HEK293 (cell line): ENCODE data around the gene KLF13.

Experiments
- CTCF ChIA-PET: fragments of 350-600 bp; formaldehyde crosslinking; extraction: SDS; loops from one replicate; lab custom pipeline; 2021; ENCODE audit warnings: antibody characterized with exemption; lab: Yijun Ruan, JAX
- POLR2A ChIA-PET: fragments of 300-600 bp; formaldehyde crosslinking; extraction: SDS; loops from one replicate; lab custom pipeline; 2020; ENCODE audit warnings: antibody characterized with exemption, inconsistent platforms; lab: Yijun Ruan, JAX
- H3K27ac ChIP-seq: fragments of 200-500 bp; sonication (Bioruptor generic); 2 replicates; pipeline ENCODE4 v1.5.1; 2014; ENCODE audit warnings: low read depth, low read length, control low read depth, inconsistent platforms; ENCODE audit errors: extremely low read depth
- H3K36me3 ChIP-seq, 2 experiments: fragments of 200-500 bp in 1 of 2; sonication (Bioruptor generic) in 1 of 2; 1 replicate in 1 of 2; 2 replicates in 1 of 2; pipeline ENCODE4 v1.5.1; 2014 to 2017; ENCODE audit warnings: inconsistent platforms in 2 of 2, low read length in 2 of 2; ENCODE audit not compliant: control insufficient read depth in 2 of 2, insufficient read depth in 1 of 2
- H3K4me1 ChIP-seq: fragments of 200-500 bp; sonication (Bioruptor generic); 2 replicates; pipeline ENCODE4 v1.5.1; 2014; ENCODE audit warnings: mild to moderate bottlenecking, low read length, inconsistent platforms; ENCODE audit not compliant: control insufficient read depth, insufficient read depth
- H3K4me3 ChIP-seq: 2 replicates; pipeline ENCODE4 v1.5.1; 2011; ENCODE audit warnings: low read depth, mild to moderate bottlenecking, control low read depth, low read length, moderate library complexity
- H3K9me3 ChIP-seq: fragments of 200-500 bp; sonication (Bioruptor generic); 2 replicates; pipeline ENCODE4 v1.5.1; 2014; ENCODE audit warnings: low read depth, low read length, inconsistent platforms; ENCODE audit not compliant: control insufficient read depth, insufficient read depth
- BCL11B ChIP-seq: fragments of 450-650 bp; formaldehyde crosslinking; IDR thresholded peaks from 2 replicates; pipeline ENCODE4 v1.5.1; 2016; ENCODE audit warnings: low read depth, missing biosample characterization, missing genetic modification characterization
- HOXC10 ChIP-seq: sonication (generic); formaldehyde crosslinking; IDR thresholded peaks from 2 replicates; pipeline ENCODE4 v1.8.1; 2023; ENCODE audit warnings: mild to moderate bottlenecking, missing genetic modification reagents
- HOXD13 ChIP-seq: sonication (generic); formaldehyde crosslinking; IDR thresholded peaks from 2 replicates; pipeline ENCODE4 v1.8.0; 2022; ENCODE audit warnings: missing genetic modification reagents, borderline replicate concordance
- IKZF3 ChIP-seq: fragments of 450-650 bp; IDR thresholded peaks from 2 replicates; pipeline ENCODE4 v1.5.0; 2018; ENCODE audit warnings: missing biosample characterization, mild to moderate bottlenecking, missing genetic modification characterization, moderate library complexity
- MYNN ChIP-seq: fragments of 450-650 bp; formaldehyde crosslinking; IDR thresholded peaks from 2 replicates; pipeline ENCODE4 v1.5.1; 2016; ENCODE audit warnings: missing biosample characterization, missing genetic modification characterization, borderline replicate concordance
- SCRT1 ChIP-seq: fragments of 450-650 bp; formaldehyde crosslinking; IDR thresholded peaks from 2 replicates; pipeline ENCODE4 v1.5.1; 2016; ENCODE audit warnings: missing biosample characterization, missing genetic modification characterization, borderline replicate concordance
- SP3 ChIP-seq: fragments of 450-650 bp; formaldehyde crosslinking; IDR thresholded peaks from 2 replicates; pipeline ENCODE4 v1.5.1; 2016; ENCODE audit warnings: missing biosample characterization, missing genetic modification characterization
- YY1 ChIP-seq: fragments of 450-650 bp; formaldehyde crosslinking; IDR thresholded peaks from 2 replicates; pipeline ENCODE4 v1.5.1; 2018; ENCODE audit warnings: missing biosample characterization, missing genetic modification characterization
- ZEB2 ChIP-seq: fragments of 450-650 bp; formaldehyde crosslinking; IDR thresholded peaks from 2 replicates; pipeline ENCODE4 v1.5.1; 2016; ENCODE audit warnings: missing biosample characterization, missing genetic modification characterization
- ZFP37 ChIP-seq: fragments of 450-650 bp; formaldehyde crosslinking; IDR thresholded peaks from 2 replicates; pipeline ENCODE4 v1.5.1; 2016; ENCODE audit warnings: missing biosample characterization, missing genetic modification characterization
- ZNF133 ChIP-seq: fragments of 450-650 bp; formaldehyde crosslinking; IDR thresholded peaks from 2 replicates; pipeline ENCODE4 v1.5.1; 2016; ENCODE audit warnings: missing biosample characterization, missing genetic modification characterization
- ZNF155 ChIP-seq: fragments of 450-650 bp; formaldehyde crosslinking; IDR thresholded peaks from 2 replicates; pipeline ENCODE4 v1.5.1; 2016; ENCODE audit warnings: missing biosample characterization, missing genetic modification characterization
- ZNF211 ChIP-seq: fragments of 450-650 bp; formaldehyde crosslinking; IDR thresholded peaks from 2 replicates; pipeline ENCODE4 v1.5.1; 2016; ENCODE audit warnings: low read depth, missing biosample characterization, missing genetic modification characterization
- ZNF223 ChIP-seq: fragments of 450-650 bp; formaldehyde crosslinking; IDR thresholded peaks from 2 replicates; pipeline ENCODE4 v1.5.1; 2016; ENCODE audit warnings: missing biosample characterization, missing genetic modification characterization
- ZNF274 ChIP-seq, 2 experiments: fragments of 200-500 bp in 1 of 2; fragments of 450-650 bp in 1 of 2; sonication (Bioruptor generic) in 1 of 2; formaldehyde crosslinking in 1 of 2; IDR thresholded peaks; 2 replicates each; pipeline versions ENCODE4 v1.5.1 to v1.6.1; 2014 to 2016; ENCODE audit warnings: borderline replicate concordance in 1 of 2, inconsistent platforms in 1 of 2, low read length in 1 of 2, missing biosample characterization in 1 of 2, missing genetic modification characterization in 1 of 2
- ZNF280C ChIP-seq: fragments of 450-650 bp; formaldehyde crosslinking; IDR thresholded peaks from 2 replicates; pipeline ENCODE4 v1.5.1; 2016; ENCODE audit warnings: missing biosample characterization, missing genetic modification characterization
- ZNF354C ChIP-seq: fragments of 450-650 bp; formaldehyde crosslinking; IDR thresholded peaks from 2 replicates; pipeline ENCODE4 v1.5.1; 2016; ENCODE audit warnings: missing biosample characterization, missing genetic modification characterization, low read depth, borderline replicate concordance
- ZNF433 ChIP-seq: fragments of 450-650 bp; formaldehyde crosslinking; IDR thresholded peaks from 2 replicates; pipeline ENCODE4 v1.5.1; 2016; ENCODE audit warnings: missing biosample characterization, missing genetic modification characterization, low read depth
- ZNF514 ChIP-seq: fragments of 450-650 bp; formaldehyde crosslinking; IDR thresholded peaks from 2 replicates; pipeline ENCODE4 v1.5.1; 2016; ENCODE audit warnings: missing biosample characterization, missing genetic modification characterization
- ZNF521 ChIP-seq: fragments of 450-650 bp; formaldehyde crosslinking; IDR thresholded peaks from 2 replicates; pipeline ENCODE4 v1.5.1; 2017; ENCODE audit warnings: missing biosample characterization, mild to moderate bottlenecking, missing genetic modification characterization
- ZNF549 ChIP-seq: fragments of 450-650 bp; IDR thresholded peaks from 2 replicates; pipeline ENCODE4 v1.5.1; 2018; ENCODE audit warnings: missing biosample characterization, missing genetic modification characterization, mild to moderate bottlenecking, inconsistent platforms, moderate library complexity
- ZNF558 ChIP-seq: fragments of 450-650 bp; formaldehyde crosslinking; IDR thresholded peaks from 2 replicates; pipeline ENCODE4 v1.5.1; 2016; ENCODE audit warnings: missing biosample characterization, missing genetic modification characterization
- ZNF621 ChIP-seq: fragments of 450-650 bp; formaldehyde crosslinking; IDR thresholded peaks from 2 replicates; pipeline ENCODE4 v1.5.1; 2017; ENCODE audit warnings: missing biosample characterization, missing genetic modification characterization
- ZNF670 ChIP-seq: fragments of 450-650 bp; formaldehyde crosslinking; IDR thresholded peaks from 2 replicates; pipeline ENCODE4 v1.5.1; 2016; ENCODE audit warnings: missing biosample characterization, missing genetic modification characterization, low read depth
- ZNF704 ChIP-seq: fragments of 450-650 bp; formaldehyde crosslinking; IDR thresholded peaks from 2 replicates; pipeline ENCODE4 v1.5.1; 2016; ENCODE audit warnings: missing biosample characterization, missing genetic modification characterization
- ZNF707 ChIP-seq: fragments of 450-650 bp; formaldehyde crosslinking; IDR thresholded peaks from 2 replicates; pipeline ENCODE4 v1.5.1; 2016; ENCODE audit warnings: missing biosample characterization, missing genetic modification characterization
- ZNF792 ChIP-seq: fragments of 450-650 bp; formaldehyde crosslinking; IDR thresholded peaks from 2 replicates; pipeline ENCODE4 v1.5.1; 2016; ENCODE audit warnings: missing biosample characterization, missing genetic modification characterization
- TF ChIP-seq, protein P1 (sequence below): fragments of 450-650 bp; formaldehyde crosslinking; IDR thresholded peaks from 2 replicates; pipeline ENCODE4 v1.5.1; 2017; ENCODE audit warnings: missing biosample characterization, mild to moderate bottlenecking, missing genetic modification characterization, moderate library complexity
- TF ChIP-seq, protein P2 (sequence below): fragments of 450-650 bp; formaldehyde crosslinking; IDR thresholded peaks from 2 replicates; pipeline ENCODE4 v1.5.1; 2016; ENCODE audit warnings: missing biosample characterization, missing genetic modification characterization
- TF ChIP-seq, protein P3 (sequence below): fragments of 450-650 bp; formaldehyde crosslinking; IDR thresholded peaks from 2 replicates; pipeline ENCODE4 v1.5.1; 2017; ENCODE audit warnings: missing biosample characterization, missing genetic modification characterization

The KLF13 gene

DNA sequence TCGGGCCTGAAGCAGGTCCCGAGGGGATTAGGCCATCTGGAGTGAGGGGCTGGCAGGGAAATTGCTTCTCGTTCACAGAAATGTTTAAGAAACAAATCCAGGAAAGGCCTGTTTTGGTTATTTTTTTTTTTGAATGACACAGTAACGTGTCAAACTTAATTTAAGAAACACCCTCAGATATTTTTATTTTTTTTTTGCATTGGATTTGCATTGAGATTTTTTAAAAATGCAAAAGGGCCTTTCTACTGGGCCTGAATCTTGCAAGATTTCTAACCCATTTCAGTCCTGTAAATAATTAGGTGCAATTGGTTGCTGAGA is 25.0 kb upstream of the KLF13 start:
- CTCF ChIA-PET, result no interaction called here
- Histone ChIP-seq H3K9me3 (no peaks in the 10 kb centered on the region), H3K36me3 (no peaks in the 10 kb centered on the region), H3K4me3 (no peak overlapping the region), H3K27ac (no peak overlapping the region), H3K4me1 (no peaks in the 10 kb centered on the region; the same call in 1 of the 2 replicates)
- TF ChIP-seq ZNF223 (tag by site-specific recombination) (no peak), MYNN (tag by site-specific recombination) (no peak), ZNF514 (tag by site-specific recombination) (no peak), ZNF280C (no peak), ZNF433 (no peak), SP3 (tag by site-specific recombination) (no peak), ZNF521 (tag by site-specific recombination) (no peak), HOXD13 (CRISPR knock-in tag) (no peak), ZEB2 (tag by site-specific recombination) (no peak), ZNF274 (IDR thresholded peaks at IDR 0.05; ENCODE audit: low read length) (no peak), ZNF274 (tag by site-specific recombination; IDR thresholded peaks at IDR 0.05; ENCODE audit: borderline replicate concordance) (no peak), ZNF792 (tag by site-specific recombination) (no peak), YY1 (no peak), ZNF549 (tag by site-specific recombination) (no peak)
- TF ChIP-seq, protein P1, sequence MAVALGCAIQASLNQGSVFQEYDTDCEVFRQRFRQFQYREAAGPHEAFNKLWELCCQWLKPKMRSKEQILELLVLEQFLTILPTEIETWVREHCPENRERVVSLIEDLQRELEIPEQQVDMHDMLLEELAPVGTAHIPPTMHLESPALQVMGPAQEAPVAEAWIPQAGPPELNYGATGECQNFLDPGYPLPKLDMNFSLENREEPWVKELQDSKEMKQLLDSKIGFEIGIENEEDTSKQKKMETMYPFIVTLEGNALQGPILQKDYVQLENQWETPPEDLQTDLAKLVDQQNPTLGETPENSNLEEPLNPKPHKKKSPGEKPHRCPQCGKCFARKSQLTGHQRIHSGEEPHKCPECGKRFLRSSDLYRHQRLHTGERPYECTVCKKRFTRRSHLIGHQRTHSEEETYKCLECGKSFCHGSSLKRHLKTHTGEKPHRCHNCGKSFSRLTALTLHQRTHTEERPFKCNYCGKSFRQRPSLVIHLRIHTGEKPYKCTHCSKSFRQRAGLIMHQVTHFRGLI, result no peak
- POLR2A ChIA-PET, result no interaction called here

GRCh38 chr15:31302029-31302657 is 24.5 kb upstream of the KLF13 start:
- Histone ChIP-seq H3K27ac (no peak overlapping the region), H3K4me1 (no peaks in the 10 kb centered on the region; the same call in 1 of the 2 replicates), H3K36me3 (no peaks in the 10 kb centered on the region), H3K4me3 (no peak overlapping the region), H3K9me3 (no peaks in the 10 kb centered on the region)
- ChIA-PET CTCF (no interaction called here), POLR2A (no interaction called here)
- no peak for TF ChIP-seq ZNF707 (tag by site-specific recombination)
- TF ChIP-seq ZNF155 (tag by site-specific recombination), result no peak
- TF ChIP-seq ZNF211 (tag by site-specific recombination), result no peak
- no peak for TF ChIP-seq ZNF514 (tag by site-specific recombination)
- no peak for TF ChIP-seq ZNF133
- no peak for TF ChIP-seq HOXC10 (CRISPR knock-in tag)
- no peak for TF ChIP-seq ZNF558 (tag by site-specific recombination)
- TF ChIP-seq ZNF621, result no peak
- TF ChIP-seq ZNF704, result no peak
- TF ChIP-seq SCRT1 (tag by site-specific recombination), result no peak
- TF ChIP-seq BCL11B (tag by site-specific recombination), result no peak
- TF ChIP-seq ZNF354C, result no peak
- no peak for TF ChIP-seq ZNF670 (tag by site-specific recombination)
- no peak for TF ChIP-seq IKZF3 (tag by site-specific recombination)
- TF ChIP-seq, protein P2, sequence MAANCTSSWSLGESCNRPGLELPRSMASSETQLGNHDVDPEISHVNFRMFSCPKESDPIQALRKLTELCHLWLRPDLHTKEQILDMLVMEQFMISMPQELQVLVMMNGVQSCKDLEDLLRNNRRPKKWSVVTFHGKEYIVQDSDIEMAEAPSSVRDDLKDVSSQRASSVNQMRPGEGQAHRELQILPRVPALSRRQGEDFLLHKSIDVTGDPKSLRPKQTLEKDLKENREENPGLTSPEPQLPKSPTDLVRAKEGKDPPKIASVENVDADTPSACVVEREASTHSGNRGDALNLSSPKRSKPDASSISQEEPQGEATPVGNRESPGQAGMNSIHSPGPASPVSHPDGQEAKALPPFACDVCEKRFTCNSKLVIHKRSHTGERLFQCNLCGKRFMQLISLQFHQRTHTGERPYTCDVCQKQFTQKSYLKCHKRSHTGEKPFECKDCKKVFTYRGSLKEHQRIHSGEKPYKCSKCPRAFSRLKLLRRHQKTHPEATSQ (tag by site-specific recombination), result no peak
- TF ChIP-seq, protein P3, sequence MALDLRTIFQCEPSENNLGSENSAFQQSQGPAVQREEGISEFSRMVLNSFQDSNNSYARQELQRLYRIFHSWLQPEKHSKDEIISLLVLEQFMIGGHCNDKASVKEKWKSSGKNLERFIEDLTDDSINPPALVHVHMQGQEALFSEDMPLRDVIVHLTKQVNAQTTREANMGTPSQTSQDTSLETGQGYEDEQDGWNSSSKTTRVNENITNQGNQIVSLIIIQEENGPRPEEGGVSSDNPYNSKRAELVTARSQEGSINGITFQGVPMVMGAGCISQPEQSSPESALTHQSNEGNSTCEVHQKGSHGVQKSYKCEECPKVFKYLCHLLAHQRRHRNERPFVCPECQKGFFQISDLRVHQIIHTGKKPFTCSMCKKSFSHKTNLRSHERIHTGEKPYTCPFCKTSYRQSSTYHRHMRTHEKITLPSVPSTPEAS (tag by site-specific recombination), result no peak
- no peak for TF ChIP-seq ZFP37 (tag by site-specific recombination)
